ENCODE measurements around the gene TIGAR.

DNA sequence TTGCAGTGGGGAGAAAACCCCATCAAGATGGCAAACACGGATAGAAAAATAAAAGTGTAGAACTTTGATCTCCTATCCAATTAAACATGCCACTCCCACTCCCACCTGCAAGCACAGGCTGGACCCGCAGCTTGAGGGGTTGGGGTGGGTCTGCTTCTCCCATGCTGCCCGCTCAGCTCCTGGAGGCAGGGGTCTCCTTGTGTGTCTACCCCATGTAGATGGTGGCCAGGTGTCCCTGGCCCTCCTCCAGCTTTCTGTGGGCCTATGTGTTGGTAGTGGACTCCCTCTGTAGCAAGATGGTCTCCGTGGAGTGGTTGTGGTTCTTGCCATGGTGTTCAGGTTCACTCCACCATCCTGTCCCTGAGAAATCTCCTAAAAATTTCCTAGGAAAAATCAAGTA is 82.0 kb downstream of the TIGAR start:
- TF ChIP-seq GATA3 (IDR thresholded peaks at IDR 0.05; ENCODE audit: low read depth, low read length): no peak
- TF ChIP-seq GATA2 (IDR thresholded peaks at IDR 0.05; ENCODE audit: low read depth, low read length): no peak

Measured in SH-SY5Y (cell line).